Esophagus muscularis mucosa (tissue), 4 donors: ENCODE measurements around the gene GP1BB.

Experiments
- EP300 ChIP-seq: sonication (generic); formaldehyde crosslinking; IDR thresholded peaks from one replicate; pipeline ENCODE4 v1.6.1; 2017; ENCODE audit warnings: antibody characterized with exemption
- POLR2AphosphoS5 ChIP-seq, 2 donors: sonication (generic); formaldehyde crosslinking; IDR thresholded peaks; one replicate each; pipeline ENCODE4 v1.6.1; 2017; ENCODE audit warnings: antibody characterized with exemption in 2 of 2
- TF ChIP-seq, protein P1 (sequence below), 3 experiments: fragments of 200-600 bp in 2 of 3; fragments of 450-650 bp in 1 of 3; sonication (generic) in 2 of 3; IDR thresholded peaks; one replicate each; pipeline ENCODE4 v1.5.1; 2017 to 2019; ENCODE audit warnings: antibody characterized with exemption in 3 of 3, mild to moderate bottlenecking in 2 of 3, moderate library complexity in 1 of 3

GRCh38 chr22:19689408-19689807 is 33.9 kb upstream of the GP1BB start:
- TF ChIP-seq EP300, result no peak
- TF ChIP-seq POLR2AphosphoS5 (IDR thresholded peaks at IDR 0.05), result no peak
- TF ChIP-seq, protein P1, sequence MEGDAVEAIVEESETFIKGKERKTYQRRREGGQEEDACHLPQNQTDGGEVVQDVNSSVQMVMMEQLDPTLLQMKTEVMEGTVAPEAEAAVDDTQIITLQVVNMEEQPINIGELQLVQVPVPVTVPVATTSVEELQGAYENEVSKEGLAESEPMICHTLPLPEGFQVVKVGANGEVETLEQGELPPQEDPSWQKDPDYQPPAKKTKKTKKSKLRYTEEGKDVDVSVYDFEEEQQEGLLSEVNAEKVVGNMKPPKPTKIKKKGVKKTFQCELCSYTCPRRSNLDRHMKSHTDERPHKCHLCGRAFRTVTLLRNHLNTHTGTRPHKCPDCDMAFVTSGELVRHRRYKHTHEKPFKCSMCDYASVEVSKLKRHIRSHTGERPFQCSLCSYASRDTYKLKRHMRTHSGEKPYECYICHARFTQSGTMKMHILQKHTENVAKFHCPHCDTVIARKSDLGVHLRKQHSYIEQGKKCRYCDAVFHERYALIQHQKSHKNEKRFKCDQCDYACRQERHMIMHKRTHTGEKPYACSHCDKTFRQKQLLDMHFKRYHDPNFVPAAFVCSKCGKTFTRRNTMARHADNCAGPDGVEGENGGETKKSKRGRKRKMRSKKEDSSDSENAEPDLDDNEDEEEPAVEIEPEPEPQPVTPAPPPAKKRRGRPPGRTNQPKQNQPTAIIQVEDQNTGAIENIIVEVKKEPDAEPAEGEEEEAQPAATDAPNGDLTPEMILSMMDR (IDR thresholded peaks at IDR 0.05), result no peak
